HG02884 (cell line): ENCODE data around the gene GMPPA.

ENCODE experiments used
- ATAC-seq: cut with Tn5 transposase; IDR thresholded peaks from one replicate; pipeline ENCODE4 v1.9.1; 2021; ENCODE audit warnings: mild to moderate bottlenecking, moderate library complexity; ENCODE audit not compliant: unreplicated experiment

Gene GMPPA

DNA sequence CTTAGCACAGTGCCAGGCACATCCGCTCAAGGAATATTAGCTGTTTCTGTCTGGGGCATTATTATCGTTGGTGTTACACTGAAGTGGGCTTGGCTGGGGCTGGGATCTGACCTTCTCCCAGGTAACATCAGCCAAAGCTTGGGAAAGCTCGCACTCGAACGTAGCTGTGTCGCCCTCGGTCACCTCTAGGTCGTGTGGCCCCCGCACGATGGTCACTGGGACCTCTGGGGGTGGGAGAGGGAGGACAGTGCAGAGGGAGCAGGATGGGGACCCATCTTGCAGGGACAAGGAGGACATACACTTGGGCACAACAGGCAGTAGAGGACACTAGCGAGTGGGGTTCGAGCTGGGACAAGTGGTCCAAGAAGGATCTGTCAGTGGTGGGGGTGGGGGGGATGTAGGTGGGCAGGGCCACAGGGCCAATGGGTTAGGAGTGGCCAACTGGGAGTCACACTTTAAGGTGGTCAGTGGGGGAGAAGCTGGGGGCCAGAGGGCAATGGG is 54.8 kb downstream of the GMPPA start:
- ATAC-seq = no peak

DNA sequence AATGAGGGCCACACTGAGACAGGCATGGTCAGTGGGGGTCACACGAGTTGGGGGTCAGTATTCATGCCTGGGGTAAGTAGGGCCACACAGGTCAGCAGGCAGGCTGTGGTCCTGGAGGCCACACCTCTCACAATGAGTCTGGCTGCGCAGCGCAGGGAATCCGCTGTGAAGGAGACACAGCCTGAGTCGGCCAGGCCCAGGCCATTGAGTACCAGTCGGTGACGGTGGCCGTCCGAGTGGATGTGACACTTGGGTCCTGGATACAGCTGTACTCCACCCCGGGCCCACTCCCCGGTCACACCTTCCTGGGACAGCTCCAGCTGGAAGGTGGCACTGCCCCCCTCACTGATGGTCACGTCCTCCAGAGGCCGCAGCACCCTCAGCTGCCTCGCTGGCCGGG is 55.7 kb downstream of the GMPPA start:
- ATAC-seq = no peak

DNA sequence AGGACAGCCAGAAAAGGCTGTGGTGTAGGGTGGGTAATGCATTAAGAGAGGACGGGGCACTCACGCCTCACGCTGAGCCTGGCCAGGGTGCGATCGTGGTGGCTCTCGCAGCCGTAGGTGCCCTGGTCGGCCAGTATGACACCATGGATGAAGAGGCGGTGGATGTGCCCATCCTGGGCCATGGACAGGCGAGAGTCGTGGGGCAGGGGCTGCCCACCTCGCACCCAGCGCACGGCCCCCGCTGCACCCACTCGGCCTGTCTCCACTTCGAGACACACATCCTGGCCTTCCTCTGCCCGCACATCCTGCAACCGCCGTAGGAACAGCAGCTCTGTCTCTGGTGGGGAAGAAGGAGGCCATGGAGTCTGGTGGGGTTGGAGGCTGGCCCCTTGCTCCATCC is 57.3 kb downstream of the GMPPA start:
- no peak for ATAC-seq

DNA sequence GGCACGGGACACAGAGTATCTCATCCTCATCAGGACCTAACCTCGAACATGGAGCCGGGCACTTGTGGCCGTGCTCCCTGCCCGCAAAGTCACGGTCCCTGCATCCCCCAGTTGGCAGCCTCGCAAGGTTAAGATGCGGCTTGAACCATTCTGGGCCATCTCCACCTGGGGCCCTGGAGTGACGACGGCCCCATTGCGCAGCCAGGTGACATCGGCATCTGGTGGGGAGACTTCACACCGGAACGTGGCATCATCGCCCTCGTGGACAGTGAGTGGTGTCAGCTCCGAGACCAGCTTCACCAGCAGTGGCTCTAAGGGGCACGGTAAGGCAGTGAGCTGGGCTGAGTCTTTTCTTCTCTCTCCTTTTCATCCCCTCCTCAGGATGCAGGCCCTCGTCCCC is 57.7 kb downstream of the GMPPA start:
- no peak for ATAC-seq
